Measurements from ENCODE around the gene DHRS9.
"Not testable (repeated sequence)": the region's sequence is repeated elsewhere in the genome, so short reads cannot be mapped to it uniquely, and the experiment has no call there.

DHRS9 gene

DNA sequence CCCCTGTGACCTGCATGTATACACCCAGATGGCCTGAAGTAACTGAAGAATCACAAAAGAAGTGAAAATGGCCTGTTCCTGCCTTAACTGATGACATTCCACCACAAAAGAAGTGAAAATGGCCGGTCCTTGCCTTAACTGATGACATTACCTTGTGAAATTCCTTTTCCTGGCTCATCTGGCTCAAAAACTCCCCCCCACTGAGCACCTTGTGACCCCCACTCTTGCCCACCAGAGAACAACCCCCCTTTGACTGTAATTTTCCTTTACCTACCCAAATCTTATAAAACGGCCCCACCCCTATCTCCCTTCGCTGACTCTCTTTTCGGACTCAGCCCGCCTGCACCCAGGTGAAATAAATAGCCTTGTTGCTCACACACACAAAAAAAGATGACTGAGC is 67.1 kb downstream of the DHRS9 start:
- not testable (repeated sequence) for DNase-seq (ENCODE audit: low read depth)

DNA sequence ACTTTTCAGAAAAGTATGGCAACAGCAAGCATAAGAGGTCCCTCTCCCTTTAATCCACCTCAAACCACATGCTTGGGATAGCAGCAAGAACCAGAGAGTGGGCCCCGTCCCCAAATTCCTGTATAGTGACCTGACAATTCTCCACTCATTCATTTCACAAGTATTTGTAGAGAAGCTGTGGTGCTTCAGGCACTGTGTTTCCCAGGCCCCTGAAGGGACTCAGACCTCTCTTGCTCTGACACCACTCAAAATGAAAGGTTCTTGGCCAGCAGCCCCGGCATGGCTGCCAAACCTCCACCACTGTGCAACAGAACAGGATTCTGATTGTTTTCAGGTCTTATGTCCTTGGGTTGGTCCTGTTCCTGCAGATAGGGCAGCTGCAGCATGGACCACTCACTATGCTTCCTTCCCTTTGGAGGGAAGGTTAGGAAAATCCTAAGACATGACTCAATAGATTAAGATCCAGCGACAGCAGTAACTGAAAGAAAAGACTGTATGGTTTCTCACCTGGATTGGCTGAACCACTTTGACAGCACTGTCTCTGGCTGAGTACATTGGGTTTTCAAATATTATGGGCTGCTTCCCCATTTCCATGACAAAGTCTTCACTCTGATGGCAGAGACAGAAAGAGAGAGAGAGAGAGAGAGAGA is 67.6 kb downstream of the DHRS9 start:
- no peak for DNase-seq (ENCODE audit: low read depth)

DNA sequence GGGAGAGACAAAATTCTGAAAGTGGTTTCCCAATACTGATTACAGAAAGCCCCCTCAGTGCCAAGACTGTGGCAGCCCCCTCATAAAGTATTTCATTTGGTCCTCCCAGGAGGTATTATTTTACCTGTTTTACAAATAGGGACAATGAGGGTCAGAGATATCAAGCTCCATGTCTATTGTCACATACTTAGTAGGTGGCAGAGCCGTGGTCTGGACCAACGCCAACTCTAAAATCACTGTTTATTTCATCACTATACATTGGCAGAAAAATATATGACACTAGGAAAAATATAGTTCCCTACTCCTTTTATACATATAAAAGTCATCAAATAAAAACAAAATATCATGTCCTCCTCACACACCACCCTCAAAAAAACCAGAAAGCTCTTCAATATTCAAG is 68.6 kb downstream of the DHRS9 start:
- DNase-seq (ENCODE audit: low read depth) = no peak

DNA sequence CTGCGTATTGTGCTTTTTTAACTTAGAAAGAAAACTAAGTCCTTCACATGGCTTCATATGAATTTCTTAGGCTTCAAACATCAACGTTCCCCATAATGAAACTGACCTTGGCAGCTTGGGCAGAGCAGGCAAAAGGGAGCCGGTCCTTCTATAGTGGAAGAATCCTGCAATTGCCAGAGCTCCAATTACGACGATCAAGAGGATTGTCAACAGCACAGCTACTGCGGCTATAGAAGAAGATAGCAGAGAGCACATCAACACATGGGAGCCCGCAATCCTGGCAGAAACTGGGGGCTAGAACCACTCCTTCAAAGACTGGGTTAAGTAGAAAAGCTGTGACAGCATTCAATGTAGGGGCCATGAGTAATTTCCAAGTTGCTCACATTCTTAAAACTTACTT is 69.8 kb downstream of the DHRS9 start:
- DNase-seq (ENCODE audit: low read depth) = no peak

DNA sequence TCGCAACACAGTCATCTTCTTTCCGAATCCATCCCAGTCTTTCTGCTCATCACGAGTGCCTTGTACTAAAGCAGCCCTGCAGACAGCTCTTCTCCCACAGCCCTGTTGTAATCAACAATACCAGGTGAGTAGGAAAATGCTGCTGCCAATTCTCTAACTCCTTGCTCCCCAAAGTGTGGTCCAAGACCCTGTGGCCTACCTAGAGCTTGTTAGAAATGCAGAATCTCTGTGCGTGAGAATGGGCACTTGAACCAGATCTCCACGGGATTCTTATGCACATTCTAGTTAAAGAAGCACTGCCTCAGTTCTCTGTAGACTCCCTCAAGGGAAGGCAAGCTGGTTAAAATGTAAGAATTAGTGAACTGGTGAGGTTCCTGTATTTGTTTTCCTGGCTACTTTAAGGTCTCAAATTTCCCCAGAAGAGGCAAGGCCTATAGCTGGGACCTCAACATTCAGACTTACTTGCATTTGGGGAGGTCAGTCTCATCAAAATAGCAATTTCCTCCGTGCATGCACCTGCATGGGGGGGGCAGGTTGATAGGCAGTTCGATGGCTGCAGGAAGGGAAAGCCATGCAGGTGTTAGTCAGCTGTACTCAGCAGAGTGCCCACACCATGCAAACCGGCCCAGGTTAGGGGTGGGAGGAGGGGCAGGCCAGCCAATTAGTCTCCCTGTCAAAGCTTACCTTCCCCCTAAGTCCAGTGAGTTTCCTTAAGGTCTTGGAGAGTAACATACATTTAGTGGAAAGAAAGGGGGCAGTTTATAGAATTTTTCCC is 70.8 kb downstream of the DHRS9 start:
- no peak for DNase-seq (ENCODE audit: low read depth)

- peak; percentile 55 for DNase-seq (ENCODE audit: low read depth)
Observed at GRCh38 chr2:169141713-169142352, 72.5 kb downstream of the DHRS9 start.

DNA sequence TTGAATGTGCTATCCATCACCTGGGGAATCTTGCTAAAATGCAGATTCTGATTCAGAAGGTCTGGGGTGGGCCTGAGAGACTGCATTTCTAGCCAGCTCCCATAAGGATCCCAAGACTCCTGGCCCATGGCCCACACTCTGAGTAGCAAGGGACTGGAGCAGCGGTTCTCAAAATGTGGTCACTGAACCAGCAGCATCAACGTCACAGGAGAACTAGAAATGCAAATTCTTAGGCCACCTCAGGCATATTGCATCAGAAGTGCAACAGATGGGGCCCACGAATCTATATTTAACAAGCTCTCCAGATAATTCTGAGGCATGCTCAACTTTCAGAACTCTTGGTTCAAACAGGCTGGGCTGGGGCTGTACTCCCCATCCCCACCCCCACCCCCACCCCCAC is 74.6 kb downstream of the DHRS9 start:
- DNase-seq (ENCODE audit: low read depth) = no peak

Data from stromal cell of bone marrow (primary cell).